ENCODE data around the gene CTPS2. TPM values are rescaled to one million over a fixed set of nuclear protein-coding genes. Genes with fewer than 3 reads are reported as not detected.
"Not testable (repeated sequence)": the region's sequence is repeated elsewhere in the genome, so short reads cannot be mapped to it uniquely, and the experiment has no call there.

The CTPS2 gene
- total and polyA plus RNA-seq, 8 donors: 10.2 to 56.5 (median 49.1) TPM

- Histone ChIP-seq H3K27ac (no peak overlapping the region), H3K9me3 (no peaks in the 10 kb centered on the region), H3K4me3 (no peak overlapping the region), H3K27me3 (no peaks in the 10 kb centered on the region), H3K36me3 (no peaks in the 10 kb centered on the region), H3K4me1 (no peaks in the 10 kb centered on the region)
- no peak for ATAC-seq
- intact Hi-C loops (cut with DNase I): no loop called here
- no peak for TF ChIP-seq CTCF (IDR thresholded peaks at IDR 0.05)
- no peak for DNase-seq
Measured at GRCh38 chrX:16619024-16619423, 93.4 kb downstream of the CTPS2 start.

- no peak for TF ChIP-seq CTCF (IDR thresholded peaks at IDR 0.05)
- H3K27me3 ChIP-seq: no peaks in the 10 kb centered on the region
- peaks cover 0 to 3% of the 10 kb centered on the region in 2 donors for H3K36me3 ChIP-seq
- ATAC-seq (no peak), DNase-seq (no peak)
- no peaks in the 10 kb centered on the region for H3K9me3 ChIP-seq
- no peak overlapping the region for H3K4me3 ChIP-seq
- no peaks in the 10 kb centered on the region for H3K4me1 ChIP-seq
- no peak overlapping the region for H3K27ac ChIP-seq
- intact Hi-C loops (cut with DNase I): no loop called here
Measured at GRCh38 chrX:16618422-16618821, 94.0 kb downstream of the CTPS2 start.

GRCh38 chrX:16617382-16617781 lies 95.1 kb downstream of the CTPS2 start:
- no peaks in the 10 kb centered on the region for H3K9me3 ChIP-seq
- H3K27me3 ChIP-seq: no peaks in the 10 kb centered on the region

GRCh38 chrX:16612257-16612897 lies 100.1 kb downstream of the CTPS2 start:
- Histone ChIP-seq H3K4me1 (no peaks in the 10 kb centered on the region), H3K27ac (no peak overlapping the region), H3K9me3 (no peaks in the 10 kb centered on the region), H3K27me3 (no peaks in the 10 kb centered on the region), H3K4me3 (no peak overlapping the region), H3K36me3 (peaks cover 0 to 4% of the 10 kb centered on the region in 2 donors)
- ATAC-seq (no peak), DNase-seq (no peak)
- intact Hi-C loops (cut with DNase I): no loop called here
- no peak for TF ChIP-seq CTCF (IDR thresholded peaks at IDR 0.05)

More at GRCh38 chrX:16617382-16617781, 95.1 kb downstream of the CTPS2 start:
- ATAC-seq: no peak
- intact Hi-C loops (cut with DNase I): no loop called here
- H3K36me3 ChIP-seq: peaks cover 0 to 4% of the 10 kb centered on the region in 2 donors
- H3K4me1 ChIP-seq: no peaks in the 10 kb centered on the region
- no peak overlapping the region for H3K27ac ChIP-seq
- DNase-seq: no peak
- H3K4me3 ChIP-seq: no peak overlapping the region
- no peak for TF ChIP-seq CTCF (IDR thresholded peaks at IDR 0.05)

- H3K4me3 ChIP-seq; intact Hi-C loops (cut with DNase I); H3K9me3 ChIP-seq; ATAC-seq; H3K36me3 ChIP-seq; DNase-seq; H3K27me3 ChIP-seq; H3K27ac ChIP-seq; H3K4me1 ChIP-seq: not testable (repeated sequence)
Measured at GRCh38 chrX:16610654-16611053, 101.8 kb downstream of the CTPS2 start.

GRCh38 chrX:16610121-16610621 lies 102.3 kb downstream of the CTPS2 start:
- no peak for ATAC-seq
- no peak overlapping the region for H3K27ac ChIP-seq
- H3K27me3 ChIP-seq: no peaks in the 10 kb centered on the region
- no peaks in the 10 kb centered on the region for H3K4me1 ChIP-seq
- DNase-seq: no peak
- H3K36me3 ChIP-seq: peaks cover 0 to 4% of the 10 kb centered on the region in 2 donors
- no peaks in the 10 kb centered on the region for H3K9me3 ChIP-seq
- no peak for TF ChIP-seq CTCF (IDR thresholded peaks at IDR 0.05)
- H3K4me3 ChIP-seq: no peak overlapping the region
- intact Hi-C loops (cut with DNase I): no loop called here

Data from left lung (tissue), 10 donors.